Gastrocnemius medialis (tissue), 4 donors: ENCODE measurements around the gene LRRC3B. TPM values are rescaled to one million over a fixed set of nuclear protein-coding genes. Genes with fewer than 3 reads are reported as not detected.

ENCODE experiments used
- ATAC-seq, 2 donors: fragments of 150-250 bp; one replicate each; pipeline ENCODE4 v1.9.1; 2016
- DNase-seq, 2 donors: peaks; one replicate each; pipeline ENCODE4 v3.0.0-alpha.2; 2019
- H3K27ac ChIP-seq, 4 donors: fragments of 200-600 bp; sonication (generic); 1 replicate in 1 of 4; 2 replicates in 3 of 4; pipeline ENCODE4 v1.5.1; 2016 to 2018; ENCODE audit warnings: mild to moderate bottlenecking in 2 of 4, moderate library complexity in 1 of 4
- H3K27me3 ChIP-seq, 3 donors: fragments of 200-600 bp; sonication (generic) in 2 of 3; 1 replicate in 1 of 3; 2 replicates in 2 of 3; pipeline versions ENCODE4 v1.5.1 to v1.6.0; 2016 to 2019; ENCODE audit warnings: mild to moderate bottlenecking in 1 of 3, moderate library complexity in 1 of 3
- H3K36me3 ChIP-seq, 2 donors: fragments of 200-600 bp; sonication (generic) in 1 of 2; one replicate each; pipeline ENCODE4 v1.5.1; 2017 to 2018
- H3K4me1 ChIP-seq, 2 donors: fragments of 200-600 bp; sonication (generic) in 1 of 2; one replicate each; pipeline ENCODE4 v1.5.1; 2016 to 2017; ENCODE audit warnings: mild to moderate bottlenecking in 2 of 2
- H3K4me3 ChIP-seq, 4 donors: fragments of 200-600 bp; sonication (generic) in 3 of 4; 1 replicate in 1 of 4; 2 replicates in 3 of 4; pipeline ENCODE4 v1.5.1; 2016 to 2019; ENCODE audit warnings: mild to moderate bottlenecking in 2 of 4
- H3K9me3 ChIP-seq, 3 donors: fragments of 200-600 bp; sonication (generic) in 2 of 3; 1 replicate in 1 of 3; 2 replicates in 2 of 3; pipeline ENCODE4 v1.5.1; 2016 to 2019
- CTCF ChIP-seq, 5 experiments: fragments of 450-650 bp in 3 of 5; fragments of 200-600 bp in 2 of 5; sonication (generic) in 2 of 5; IDR thresholded peaks in 4 of 5; conservative IDR thresholded peaks in 1 of 5; 1 replicate in 4 of 5; 2 replicates in 1 of 5; pipeline ENCODE4 v1.5.1; 2016 to 2019; ENCODE audit warnings: antibody characterized with exemption in 5 of 5, mild to moderate bottlenecking in 3 of 5, moderate library complexity in 3 of 5
- POLR2A ChIP-seq, 2 donors: fragments of 450-650 bp; IDR thresholded peaks; one replicate each; pipeline ENCODE4 v1.6.1; 2017; ENCODE audit warnings: antibody characterized with exemption in 2 of 2, mild to moderate bottlenecking in 2 of 2, moderate library complexity in 2 of 2
- in situ Hi-C, 4 donors: fragments of 200-750 bp; cut with MboI; loops; one replicate each; pipeline versions ENCODE4 v1.15.0 to v1.8.0; 2017; ENCODE audit warnings: low sequenced_read_pairs in 4 of 4
- intact Hi-C: fragments of 100-400 bp; cut with DNase I; formaldehyde crosslinking; loops from one replicate; pipeline ENCODE4 v1.15.1; 2023; ENCODE audit warnings: low total_unique reads
- total RNA-seq, 4 donors: library from RNA; depleted of rRNA; stranded (reverse); fragments of >200 nt; gene quantifications; one replicate each; pipeline versions ENCODE4 v1.1.0 to v1.2.3, GENCODE V29; 2016

The LRRC3B gene
- total RNA-seq, result 1 to 10 TPM in 2 of 4 donors, under 1 TPM in 2; 0.07 to 4.4 (median 1.3) TPM

GRCh38 chr3:26622621-26623418 lies at the start of gene LRRC3B:
TSS of gene LRRC3B (plus strand) at chr3:26622772. CDS start at chr3:26709673, 86,901 bp downstream.
- TF ChIP-seq CTCF (IDR thresholded peaks at IDR 0.05 in 4 of 5, conservative IDR thresholded peaks at IDR 0.05 in 1 of 5) (no peak), POLR2A (IDR thresholded peaks at IDR 0.05) (peak in 1 of 2 donors; percentile 24)
- H3K4me3 ChIP-seq, result peak within 1 kb of the TSS; percentile 49 to 68 (median 52)
- peak within 1 kb of the TSS; percentile 10 to 55 (median 32) for H3K27ac ChIP-seq
- peaks cover 0 to 27% (median 25%) of the 10 kb centered on the region in 3 donors for H3K27me3 ChIP-seq
- H3K4me1 ChIP-seq, result peaks cover 5 to 14% of the 10 kb centered on the region in 2 donors
- DNase-seq (no peak), ATAC-seq (peak; percentile 39 to 53)
- no peaks in the 10 kb centered on the region for H3K9me3 ChIP-seq
- in situ Hi-C loops (no loop called here), intact Hi-C loops (no loop called here)
- H3K36me3 ChIP-seq, result no peaks in the 10 kb centered on the region

- intact Hi-C loops (no loop called here), in situ Hi-C loops (no loop called here)
- no peaks in the 10 kb centered on the region for H3K36me3 ChIP-seq
- DNase-seq, result no peak
- H3K27me3 ChIP-seq, result no peaks in the 10 kb centered on the region
- no peak for ATAC-seq
- H3K9me3 ChIP-seq, result no peaks in the 10 kb centered on the region
- no peaks in the 10 kb centered on the region for H3K4me1 ChIP-seq
- H3K4me3 ChIP-seq, result no peak overlapping the region
- no peak overlapping the region for H3K27ac ChIP-seq
- TF ChIP-seq CTCF (IDR thresholded peaks at IDR 0.05 in 4 of 5, conservative IDR thresholded peaks at IDR 0.05 in 1 of 5), result no peak
- TF ChIP-seq POLR2A (IDR thresholded peaks at IDR 0.05), result no peak
These were observed 47.8 kb upstream of the LRRC3B start for GRCh38 chr3:26574766-26575165.

GRCh38 chr3:26579116-26579515 lies 43.5 kb upstream of the LRRC3B start:
- no peaks in the 10 kb centered on the region for H3K27me3 ChIP-seq
- H3K36me3 ChIP-seq, result no peaks in the 10 kb centered on the region
- ATAC-seq (no peak), DNase-seq (no peak)
- no peak for TF ChIP-seq POLR2A (IDR thresholded peaks at IDR 0.05)
- H3K9me3 ChIP-seq, result no peaks in the 10 kb centered on the region
- in situ Hi-C loops (no loop called here), intact Hi-C loops (no loop called here)
- H3K4me1 ChIP-seq, result no peaks in the 10 kb centered on the region
- no peak overlapping the region for H3K27ac ChIP-seq
- no peak overlapping the region for H3K4me3 ChIP-seq

- no peak for DNase-seq
- in situ Hi-C loops (no loop called here), intact Hi-C loops (no loop called here)
- Histone ChIP-seq H3K4me3 (no peak overlapping the region), H3K27me3 (no peaks in the 10 kb centered on the region), H3K27ac (no peak overlapping the region), H3K36me3 (no peaks in the 10 kb centered on the region), H3K4me1 (no peaks in the 10 kb centered on the region), H3K9me3 (no peaks in the 10 kb centered on the region)
- ATAC-seq, result no peak
- TF ChIP-seq CTCF (IDR thresholded peaks at IDR 0.05 in 4 of 5, conservative IDR thresholded peaks at IDR 0.05 in 1 of 5), result no peak
- no peak for TF ChIP-seq POLR2A (IDR thresholded peaks at IDR 0.05)
These were observed 35.0 kb upstream of the LRRC3B start for GRCh38 chr3:26587571-26587970.

GRCh38 chr3:26588931-26589330 lies 33.6 kb upstream of the LRRC3B start:
- no peak overlapping the region for H3K4me3 ChIP-seq
- no peaks in the 10 kb centered on the region for H3K36me3 ChIP-seq
- H3K9me3 ChIP-seq, result no peaks in the 10 kb centered on the region
- ATAC-seq, result no peak
- no peak for DNase-seq
- H3K4me1 ChIP-seq, result no peaks in the 10 kb centered on the region
- no peak for TF ChIP-seq POLR2A (IDR thresholded peaks at IDR 0.05)
- no peak for TF ChIP-seq CTCF (IDR thresholded peaks at IDR 0.05 in 4 of 5, conservative IDR thresholded peaks at IDR 0.05 in 1 of 5)
- in situ Hi-C loops, result no loop called here
- H3K27me3 ChIP-seq, result no peaks in the 10 kb centered on the region
- no peak overlapping the region for H3K27ac ChIP-seq
- intact Hi-C loops, result no loop called here
